Suprapubic skin (tissue), 3 donors: ENCODE data around the gene CGB8.

Source experiments
- CTCF ChIP-seq, 2 donors: fragments of 200-600 bp in 1 of 2; fragments of 450-650 bp in 1 of 2; sonication (generic) in 1 of 2; IDR thresholded peaks; one replicate each; pipeline ENCODE4 v1.5.1; 2016 to 2019; ENCODE audit warnings: antibody characterized with exemption in 2 of 2, mild to moderate bottlenecking in 1 of 2, moderate library complexity in 1 of 2
- POLR2AphosphoS5 ChIP-seq, 3 donors: sonication (generic); formaldehyde crosslinking; IDR thresholded peaks; one replicate each; pipeline ENCODE4 v1.6.1; 2017; ENCODE audit warnings: antibody characterized with exemption in 3 of 3

- no peak for TF ChIP-seq CTCF (IDR thresholded peaks at IDR 0.05)
- TF ChIP-seq POLR2AphosphoS5 (IDR thresholded peaks at IDR 0.05) = no peak
These were observed 28.6 kb downstream of the CGB8 start for GRCh38 chr19:49020342-49020741.
